K562 (cell line): Measurements from ENCODE around the gene ZRANB1.

Experiments
- ARID3A ChIP-seq: IDR thresholded peaks from 2 replicates; pipeline ENCODE4 v1.6.1; 2012; ENCODE audit warnings: low read depth, low read length, improper control_type of control experiment, borderline replicate concordance
- BRCA1 ChIP-seq, 2 experiments: fragments of 450-650 bp in 1 of 2; sonication (generic) in 1 of 2; formaldehyde crosslinking in 1 of 2; IDR thresholded peaks; 2 replicates each; pipeline versions ENCODE4 v1.5.0 to v1.6.1; 2017 to 2020; ENCODE audit warnings: mild to moderate bottlenecking in 1 of 2, missing genetic modification reagents in 1 of 2
- HINFP ChIP-seq: fragments of 450-650 bp; conservative IDR thresholded peaks from 2 replicates; pipeline ENCODE4 v1.6.1; 2016; ENCODE audit warnings: missing genetic modification characterization, low read depth, mild to moderate bottlenecking, control low read depth, missing compliant biosample characterization
- MEF2A ChIP-seq: IDR thresholded peaks from 2 replicates; pipeline ENCODE4 v1.6.1; 2011; ENCODE audit warnings: low read depth, mild to moderate bottlenecking, low read length, moderate library complexity; ENCODE audit not compliant: control insufficient read depth
- MEIS2 ChIP-seq: fragments of 450-650 bp; IDR thresholded peaks from 2 replicates; pipeline ENCODE4 v1.6.1; 2014; ENCODE audit warnings: mild to moderate bottlenecking; ENCODE audit not compliant: partially characterized antibody
- SMAD3 ChIP-seq: fragments of 450-650 bp; formaldehyde crosslinking; conservative IDR thresholded peaks from 2 replicates; pipeline ENCODE4 v1.4.0; 2020; ENCODE audit warnings: mild to moderate bottlenecking
- SRSF9 ChIP-seq: fragments of 200-400 bp; formaldehyde crosslinking; IDR thresholded peaks from 2 replicates; pipeline ENCODE4 v1.6.1; 2017; ENCODE audit warnings: low read depth, low read length, borderline replicate concordance
- ZFP36 ChIP-seq: fragments of 150-350 bp; IDR thresholded peaks from 2 replicates; pipeline ENCODE4 v1.6.1; 2018; ENCODE audit warnings: low read length, low read depth; ENCODE audit not compliant: partially characterized antibody
- TF ChIP-seq, protein P1 (sequence below): sonication (generic); formaldehyde crosslinking; IDR thresholded peaks from 2 replicates; pipeline ENCODE4 v1.8.0; 2022; ENCODE audit warnings: mild to moderate bottlenecking, missing genetic modification reagents, borderline replicate concordance
- TF ChIP-seq, protein P2 (sequence below): sonication (generic); formaldehyde crosslinking; IDR thresholded peaks from 2 replicates; pipeline ENCODE4 v1.5.0; 2020; ENCODE audit warnings: missing genetic modification reagents
- TF ChIP-seq, protein P3 (sequence below), 2 experiments: fragments of 450-650 bp; formaldehyde crosslinking in 1 of 2; IDR thresholded peaks; 2 replicates each; pipeline versions ENCODE4 v1.4.0 to v1.6.1; 2014 to 2020; ENCODE audit warnings: mild to moderate bottlenecking in 2 of 2, borderline replicate concordance in 1 of 2, low read depth in 1 of 2

- TF ChIP-seq MEIS2 (no peak), HINFP (tag) (no peak), MEF2A (no peak), SMAD3 (CRISPR knock-in tag) (no peak), ARID3A (no peak), ZFP36 (no peak), BRCA1 (IDR thresholded peaks at IDR 0.05) (no peak), BRCA1 (CRISPR knock-in tag; IDR thresholded peaks at IDR 0.05) (no peak), SRSF9 (no peak)
- TF ChIP-seq, protein P1, sequence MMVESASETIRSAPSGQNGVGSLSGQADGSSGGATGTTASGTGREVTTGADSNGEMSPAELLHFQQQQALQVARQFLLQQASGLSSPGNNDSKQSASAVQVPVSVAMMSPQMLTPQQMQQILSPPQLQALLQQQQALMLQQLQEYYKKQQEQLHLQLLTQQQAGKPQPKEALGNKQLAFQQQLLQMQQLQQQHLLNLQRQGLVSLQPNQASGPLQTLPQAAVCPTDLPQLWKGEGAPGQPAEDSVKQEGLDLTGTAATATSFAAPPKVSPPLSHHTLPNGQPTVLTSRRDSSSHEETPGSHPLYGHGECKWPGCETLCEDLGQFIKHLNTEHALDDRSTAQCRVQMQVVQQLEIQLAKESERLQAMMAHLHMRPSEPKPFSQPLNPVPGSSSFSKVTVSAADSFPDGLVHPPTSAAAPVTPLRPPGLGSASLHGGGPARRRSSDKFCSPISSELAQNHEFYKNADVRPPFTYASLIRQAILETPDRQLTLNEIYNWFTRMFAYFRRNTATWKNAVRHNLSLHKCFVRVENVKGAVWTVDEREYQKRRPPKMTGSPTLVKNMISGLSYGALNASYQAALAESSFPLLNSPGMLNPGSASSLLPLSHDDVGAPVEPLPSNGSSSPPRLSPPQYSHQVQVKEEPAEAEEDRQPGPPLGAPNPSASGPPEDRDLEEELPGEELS (CRISPR knock-in tag) = no peak
- TF ChIP-seq, protein P2, sequence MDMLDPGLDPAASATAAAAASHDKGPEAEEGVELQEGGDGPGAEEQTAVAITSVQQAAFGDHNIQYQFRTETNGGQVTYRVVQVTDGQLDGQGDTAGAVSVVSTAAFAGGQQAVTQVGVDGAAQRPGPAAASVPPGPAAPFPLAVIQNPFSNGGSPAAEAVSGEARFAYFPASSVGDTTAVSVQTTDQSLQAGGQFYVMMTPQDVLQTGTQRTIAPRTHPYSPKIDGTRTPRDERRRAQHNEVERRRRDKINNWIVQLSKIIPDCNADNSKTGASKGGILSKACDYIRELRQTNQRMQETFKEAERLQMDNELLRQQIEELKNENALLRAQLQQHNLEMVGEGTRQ (CRISPR knock-in tag) = no peak
- TF ChIP-seq, protein P3, sequence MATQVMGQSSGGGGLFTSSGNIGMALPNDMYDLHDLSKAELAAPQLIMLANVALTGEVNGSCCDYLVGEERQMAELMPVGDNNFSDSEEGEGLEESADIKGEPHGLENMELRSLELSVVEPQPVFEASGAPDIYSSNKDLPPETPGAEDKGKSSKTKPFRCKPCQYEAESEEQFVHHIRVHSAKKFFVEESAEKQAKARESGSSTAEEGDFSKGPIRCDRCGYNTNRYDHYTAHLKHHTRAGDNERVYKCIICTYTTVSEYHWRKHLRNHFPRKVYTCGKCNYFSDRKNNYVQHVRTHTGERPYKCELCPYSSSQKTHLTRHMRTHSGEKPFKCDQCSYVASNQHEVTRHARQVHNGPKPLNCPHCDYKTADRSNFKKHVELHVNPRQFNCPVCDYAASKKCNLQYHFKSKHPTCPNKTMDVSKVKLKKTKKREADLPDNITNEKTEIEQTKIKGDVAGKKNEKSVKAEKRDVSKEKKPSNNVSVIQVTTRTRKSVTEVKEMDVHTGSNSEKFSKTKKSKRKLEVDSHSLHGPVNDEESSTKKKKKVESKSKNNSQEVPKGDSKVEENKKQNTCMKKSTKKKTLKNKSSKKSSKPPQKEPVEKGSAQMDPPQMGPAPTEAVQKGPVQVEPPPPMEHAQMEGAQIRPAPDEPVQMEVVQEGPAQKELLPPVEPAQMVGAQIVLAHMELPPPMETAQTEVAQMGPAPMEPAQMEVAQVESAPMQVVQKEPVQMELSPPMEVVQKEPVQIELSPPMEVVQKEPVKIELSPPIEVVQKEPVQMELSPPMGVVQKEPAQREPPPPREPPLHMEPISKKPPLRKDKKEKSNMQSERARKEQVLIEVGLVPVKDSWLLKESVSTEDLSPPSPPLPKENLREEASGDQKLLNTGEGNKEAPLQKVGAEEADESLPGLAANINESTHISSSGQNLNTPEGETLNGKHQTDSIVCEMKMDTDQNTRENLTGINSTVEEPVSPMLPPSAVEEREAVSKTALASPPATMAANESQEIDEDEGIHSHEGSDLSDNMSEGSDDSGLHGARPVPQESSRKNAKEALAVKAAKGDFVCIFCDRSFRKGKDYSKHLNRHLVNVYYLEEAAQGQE (IDR thresholded peaks at IDR 0.05; ENCODE audit: borderline replicate concordance) = no peak
- TF ChIP-seq, protein P3 (CRISPR knock-in tag; IDR thresholded peaks at IDR 0.05; ENCODE audit: low read depth) = no peak
These were observed 5.1 kb upstream of the ZRANB1 start for GRCh38 chr10:124936813-124937212.
